Dendritic cell treated with granulocyte-macrophage colony-stimulating factor and Interleukin-4, amounts not matched to agents 40 ng/mL and 50 ng/mL, for 4 days (primary cell): ENCODE measurements around the gene ADCYAP1R1.

Source experiments
- H3K27ac Mint-ChIP-seq: one replicate; pipeline ENCODE4 v1.8.0; 2022; ENCODE audit warnings: mild to moderate bottlenecking, mixed read lengths
- H3K27me3 Mint-ChIP-seq: one replicate; pipeline ENCODE4 v1.8.0; 2022; ENCODE audit warnings: mild to moderate bottlenecking, mixed read lengths
- H3K36me3 Mint-ChIP-seq: one replicate; pipeline ENCODE4 v1.8.0; 2022; ENCODE audit warnings: low read depth, mixed read lengths
- H3K4me1 Mint-ChIP-seq: one replicate; pipeline ENCODE4 v1.8.0; 2022; ENCODE audit warnings: low read depth, mixed read lengths
- H3K4me3 Mint-ChIP-seq: one replicate; pipeline ENCODE4 v1.8.0; 2022; ENCODE audit warnings: mild to moderate bottlenecking, moderate library complexity, mixed read lengths
- H3K9me3 Mint-ChIP-seq: one replicate; pipeline ENCODE4 v1.8.0; 2022; ENCODE audit warnings: mixed read lengths
- intact Hi-C: fragments of 100-400 bp; cut with micrococcal nuclease; formaldehyde crosslinking; loops from one replicate; pipeline ENCODE4 v1.15.0; 2022

The ADCYAP1R1 gene

GRCh38 chr7:31160941-31161340 is 108.8 kb downstream of the ADCYAP1R1 start:
- Mint-ChIP-seq H3K27me3 (no peaks in the 10 kb centered on the region), H3K4me3 (no peak overlapping the region), H3K27ac (no peak overlapping the region), H3K9me3 (no peaks in the 10 kb centered on the region), H3K36me3 (no peaks in the 10 kb centered on the region), H3K4me1 (no peaks in the 10 kb centered on the region)
- intact Hi-C loops, result no loop called here
